GM19193 (cell line): ENCODE results near the gene RAB36.

Experiments
- POLR2A ChIP-seq: IDR thresholded peaks from 4 replicates; pipeline ENCODE4 v1.6.1; 2011; ENCODE audit not compliant: insufficient read depth, insufficient read length; ENCODE audit errors: extremely low read depth

RAB36 gene

GRCh38 chr22:23114721-23115020, 30.6 kb upstream of the RAB36 start:
- TF ChIP-seq POLR2A, result no peak

- no peak for TF ChIP-seq POLR2A
Observed at GRCh38 chr22:23115369-23115768, 29.9 kb upstream of the RAB36 start.

GRCh38 chr22:23115825-23116494, 29.3 kb upstream of the RAB36 start:
- TF ChIP-seq POLR2A, result no peak

- no peak for TF ChIP-seq POLR2A
Observed at GRCh38 chr22:23116506-23117263, 28.6 kb upstream of the RAB36 start.

GRCh38 chr22:23117275-23117674, 28.0 kb upstream of the RAB36 start:
- no peak for TF ChIP-seq POLR2A

- no peak for TF ChIP-seq POLR2A
Observed at GRCh38 chr22:23117891-23118646, 27.2 kb upstream of the RAB36 start.

- no peak for TF ChIP-seq POLR2A
Observed at GRCh38 chr22:23118647-23119493, 26.4 kb upstream of the RAB36 start.

- TF ChIP-seq POLR2A, result no peak
Observed at GRCh38 chr22:23119494-23120414, 25.5 kb upstream of the RAB36 start.

- TF ChIP-seq POLR2A, result no peak
Observed at GRCh38 chr22:23120415-23120899, 24.8 kb upstream of the RAB36 start.

- TF ChIP-seq POLR2A, result no peak
Observed at GRCh38 chr22:23121000-23121421, 24.3 kb upstream of the RAB36 start.

GRCh38 chr22:23121424-23121823, 23.9 kb upstream of the RAB36 start:
- TF ChIP-seq POLR2A, result no peak

GRCh38 chr22:23122216-23122957, 22.9 kb upstream of the RAB36 start:
- TF ChIP-seq POLR2A, result no peak
